Measurements from ENCODE around the gene DCTN2. TPM values are rescaled to one million over a fixed set of nuclear protein-coding genes. Genes with fewer than 3 reads are reported as not detected.

Gene DCTN2
- total and polyA plus RNA-seq, 9 donors = 108 to 174 (median 151) TPM

GRCh38 chr12:57541717-57542116, 5.3 kb downstream of the DCTN2 start:
- no peaks in the 10 kb centered on the region for H3K9me3 ChIP-seq (replicated peaks; ENCODE audit: control insufficient read depth, low read depth, low read length)
- no peak overlapping the region for H3K27ac ChIP-seq (ENCODE audit: low read length)
- WGBS (ENCODE audit: insufficient coverage) = 57% methylated on average over 1 of the region's 2 CpGs
- no peak overlapping the region for H3K4me3 ChIP-seq (ENCODE audit: low read length)
- no peaks in the 10 kb centered on the region for H3K27me3 ChIP-seq (ENCODE audit: control insufficient read depth, insufficient read depth, low read length)
- DNase-seq = no peak
- peaks cover 41% of the 10 kb centered on the region for H3K36me3 ChIP-seq (ENCODE audit: control insufficient read depth, insufficient read depth, low read length)
- H3K4me1 ChIP-seq (ENCODE audit: control insufficient read depth, insufficient read depth, low read length) = peaks cover 10% of the 10 kb centered on the region

GRCh38 chr12:57541001-57541400, 6.0 kb downstream of the DCTN2 start:
- 80% methylated on average over 1 of the region's 2 CpGs for WGBS (ENCODE audit: insufficient coverage)
- H3K9me3 ChIP-seq (replicated peaks; ENCODE audit: control insufficient read depth, low read depth, low read length) = no peaks in the 10 kb centered on the region
- H3K4me3 ChIP-seq (ENCODE audit: low read length) = no peak overlapping the region
- peaks cover 5% of the 10 kb centered on the region for H3K4me1 ChIP-seq (ENCODE audit: control insufficient read depth, insufficient read depth, low read length)
- no peak for DNase-seq
- H3K36me3 ChIP-seq (ENCODE audit: control insufficient read depth, insufficient read depth, low read length) = peaks cover 48% of the 10 kb centered on the region
- no peak overlapping the region for H3K27ac ChIP-seq (ENCODE audit: low read length)
- no peaks in the 10 kb centered on the region for H3K27me3 ChIP-seq (ENCODE audit: control insufficient read depth, insufficient read depth, low read length)

GRCh38 chr12:57539134-57539768, 7.7 kb downstream of the DCTN2 start:
- H3K27ac ChIP-seq (ENCODE audit: low read length) = no peak overlapping the region
- no peaks in the 10 kb centered on the region for H3K27me3 ChIP-seq (ENCODE audit: control insufficient read depth, insufficient read depth, low read length)
- H3K9me3 ChIP-seq (replicated peaks; ENCODE audit: control insufficient read depth, low read depth, low read length) = no peaks in the 10 kb centered on the region
- H3K4me1 ChIP-seq (ENCODE audit: control insufficient read depth, insufficient read depth, low read length) = no peaks in the 10 kb centered on the region
- no peak for DNase-seq
- H3K4me3 ChIP-seq (ENCODE audit: low read length) = no peak overlapping the region
- H3K36me3 ChIP-seq (ENCODE audit: control insufficient read depth, insufficient read depth, low read length) = peaks cover 65% of the 10 kb centered on the region
- WGBS (ENCODE audit: insufficient coverage) = 86% methylated on average over 2 of the region's 5 CpGs

- H3K36me3 ChIP-seq (ENCODE audit: control insufficient read depth, insufficient read depth, low read length) = peaks cover 84% of the 10 kb centered on the region
- no peaks in the 10 kb centered on the region for H3K27me3 ChIP-seq (ENCODE audit: control insufficient read depth, insufficient read depth, low read length)
- H3K4me1 ChIP-seq (ENCODE audit: control insufficient read depth, insufficient read depth, low read length) = no peaks in the 10 kb centered on the region
- WGBS (ENCODE audit: insufficient coverage) = 100% methylated on average over 1 of the region's 1 CpG
- no peak for DNase-seq
- no peaks in the 10 kb centered on the region for H3K9me3 ChIP-seq (replicated peaks; ENCODE audit: control insufficient read depth, low read depth, low read length)
- H3K27ac ChIP-seq (ENCODE audit: low read length) = no peak overlapping the region
- H3K4me3 ChIP-seq (ENCODE audit: low read length) = no peak overlapping the region
Observed at GRCh38 chr12:57536597-57536942, 10.4 kb downstream of the DCTN2 start.

- H3K9me3 ChIP-seq (replicated peaks; ENCODE audit: control insufficient read depth, low read depth, low read length) = no peaks in the 10 kb centered on the region
- DNase-seq = no peak
- H3K27ac ChIP-seq (ENCODE audit: low read length) = no peak overlapping the region
- H3K36me3 ChIP-seq (ENCODE audit: control insufficient read depth, insufficient read depth, low read length) = peaks cover 84% of the 10 kb centered on the region
- H3K4me3 ChIP-seq (ENCODE audit: low read length) = no peak overlapping the region
- H3K4me1 ChIP-seq (ENCODE audit: control insufficient read depth, insufficient read depth, low read length) = no peaks in the 10 kb centered on the region
- no peaks in the 10 kb centered on the region for H3K27me3 ChIP-seq (ENCODE audit: control insufficient read depth, insufficient read depth, low read length)
- WGBS (ENCODE audit: insufficient coverage) = 54% methylated on average over 3 of the region's 6 CpGs
Observed at GRCh38 chr12:57535764-57536596, 11.0 kb downstream of the DCTN2 start.

GRCh38 chr12:57534991-57535543, 11.9 kb downstream of the DCTN2 start:
- 78% methylated on average over 1 of the region's 3 CpGs for WGBS (ENCODE audit: insufficient coverage)
- Histone ChIP-seq H3K36me3 (ENCODE audit: control insufficient read depth, insufficient read depth, low read length) (peaks cover 90% of the 10 kb centered on the region), H3K27me3 (ENCODE audit: control insufficient read depth, insufficient read depth, low read length) (no peaks in the 10 kb centered on the region), H3K27ac (ENCODE audit: low read length) (no peak overlapping the region), H3K4me3 (ENCODE audit: low read length) (no peak overlapping the region), H3K9me3 (replicated peaks; ENCODE audit: control insufficient read depth, low read depth, low read length) (no peaks in the 10 kb centered on the region), H3K4me1 (ENCODE audit: control insufficient read depth, insufficient read depth, low read length) (no peaks in the 10 kb centered on the region)
- DNase-seq = no peak

GRCh38 chr12:57534250-57534649, 12.7 kb downstream of the DCTN2 start:
- no peaks in the 10 kb centered on the region for H3K9me3 ChIP-seq (replicated peaks; ENCODE audit: control insufficient read depth, low read depth, low read length)
- WGBS (ENCODE audit: insufficient coverage) = 92% methylated on average over 5 of the region's 5 CpGs

GRCh38 chr12:57533108-57533507, 13.9 kb downstream of the DCTN2 start:
- no peaks in the 10 kb centered on the region for H3K27me3 ChIP-seq (ENCODE audit: control insufficient read depth, insufficient read depth, low read length)
- H3K4me1 ChIP-seq (ENCODE audit: control insufficient read depth, insufficient read depth, low read length) = no peaks in the 10 kb centered on the region
- H3K9me3 ChIP-seq (replicated peaks; ENCODE audit: control insufficient read depth, low read depth, low read length) = no peaks in the 10 kb centered on the region
- WGBS (ENCODE audit: insufficient coverage) = no CpG with 5 or more reads among the region's 8 CpGs
- DNase-seq = no peak
- peaks cover 93% of the 10 kb centered on the region for H3K36me3 ChIP-seq (ENCODE audit: control insufficient read depth, insufficient read depth, low read length)
- no peak overlapping the region for H3K27ac ChIP-seq (ENCODE audit: low read length)
- no peak overlapping the region for H3K4me3 ChIP-seq (ENCODE audit: low read length)

More at GRCh38 chr12:57534250-57534649, 12.7 kb downstream of the DCTN2 start:
- Histone ChIP-seq H3K4me3 (ENCODE audit: low read length) (no peak overlapping the region), H3K36me3 (ENCODE audit: control insufficient read depth, insufficient read depth, low read length) (peaks cover 94% of the 10 kb centered on the region), H3K27ac (ENCODE audit: low read length) (no peak overlapping the region), H3K27me3 (ENCODE audit: control insufficient read depth, insufficient read depth, low read length) (no peaks in the 10 kb centered on the region), H3K4me1 (ENCODE audit: control insufficient read depth, insufficient read depth, low read length) (no peaks in the 10 kb centered on the region)
- no peak for DNase-seq

- 57% methylated on average over 1 of the region's 1 CpG for WGBS (ENCODE audit: insufficient coverage)
- no peaks in the 10 kb centered on the region for H3K9me3 ChIP-seq (replicated peaks; ENCODE audit: control insufficient read depth, low read depth, low read length)
- H3K36me3 ChIP-seq (ENCODE audit: control insufficient read depth, insufficient read depth, low read length) = peaks cover 96% of the 10 kb centered on the region
Observed at GRCh38 chr12:57531836-57532235, 15.2 kb downstream of the DCTN2 start.

GRCh38 chr12:57530396-57531142, 16.4 kb downstream of the DCTN2 start:
- Histone ChIP-seq H3K9me3 (replicated peaks; ENCODE audit: control insufficient read depth, low read depth, low read length) (no peaks in the 10 kb centered on the region), H3K4me1 (ENCODE audit: control insufficient read depth, insufficient read depth, low read length) (peaks cover 4% of the 10 kb centered on the region), H3K27ac (ENCODE audit: low read length) (no peak overlapping the region), H3K27me3 (ENCODE audit: control insufficient read depth, insufficient read depth, low read length) (no peaks in the 10 kb centered on the region), H3K36me3 (ENCODE audit: control insufficient read depth, insufficient read depth, low read length) (peaks cover 96% of the 10 kb centered on the region), H3K4me3 (ENCODE audit: low read length) (no peak overlapping the region)
- 60% methylated on average over 1 of the region's 5 CpGs for WGBS (ENCODE audit: insufficient coverage)
- no peak for DNase-seq

More at GRCh38 chr12:57531836-57532235, 15.2 kb downstream of the DCTN2 start:
- Histone ChIP-seq H3K27me3 (ENCODE audit: control insufficient read depth, insufficient read depth, low read length) (no peaks in the 10 kb centered on the region), H3K27ac (ENCODE audit: low read length) (no peak overlapping the region), H3K4me1 (ENCODE audit: control insufficient read depth, insufficient read depth, low read length) (peaks cover 4% of the 10 kb centered on the region), H3K4me3 (ENCODE audit: low read length) (no peak overlapping the region)
- no peak for DNase-seq

Data from muscle of leg (tissue), 11 donors.